Stimulated activated CD8-positive, alpha-beta memory T cell treated with anti-CD3 and anti-CD28 coated beads, Interleukin-2, amount 100 ng/mL, for 1 hour (primary cell): ENCODE measurements around the gene ERI3.

Experiments
- DNase-seq, 2 donors: peaks; one replicate each; pipeline ENCODE4 v3.0.0-alpha.2; 2020; ENCODE audit warnings: low read depth in 2 of 2

ERI3 gene

GRCh38 chr1:44348061-44348485, 7.0 kb downstream of the ERI3 start:
- DNase-seq = no peak

- no peak for DNase-seq
Measured at GRCh38 chr1:44347280-44347679, 7.8 kb downstream of the ERI3 start.

- DNase-seq = no peak
Measured at GRCh38 chr1:44346878-44347277, 8.2 kb downstream of the ERI3 start.

GRCh38 chr1:44346184-44346583, 8.9 kb downstream of the ERI3 start:
- DNase-seq = no peak

- DNase-seq = no peak
Measured at GRCh38 chr1:44345187-44345775, 9.8 kb downstream of the ERI3 start.

- DNase-seq = no peak
Measured at GRCh38 chr1:44339731-44340130, 15.3 kb downstream of the ERI3 start.

- no peak for DNase-seq
Measured at GRCh38 chr1:44338136-44338535, 16.9 kb downstream of the ERI3 start.

GRCh38 chr1:44336668-44337067, 18.4 kb downstream of the ERI3 start:
- DNase-seq = no peak

- no peak for DNase-seq
Measured at GRCh38 chr1:44334968-44335367, 20.1 kb downstream of the ERI3 start.

GRCh38 chr1:44333376-44333775, 21.7 kb downstream of the ERI3 start:
- no peak for DNase-seq

- DNase-seq = no peak
Measured at GRCh38 chr1:44332505-44332904, 22.6 kb downstream of the ERI3 start.

GRCh38 chr1:44330935-44331334, 24.1 kb downstream of the ERI3 start:
- DNase-seq = no peak

GRCh38 chr1:44328671-44329416, 26.2 kb downstream of the ERI3 start:
- no peak for DNase-seq

- DNase-seq = no peak
Measured at GRCh38 chr1:44327679-44328491, 27.2 kb downstream of the ERI3 start.

- no peak for DNase-seq
Measured at GRCh38 chr1:44326821-44327465, 28.1 kb downstream of the ERI3 start.

GRCh38 chr1:44326024-44326701, 28.9 kb downstream of the ERI3 start:
- DNase-seq = no peak

- DNase-seq = no peak
Measured at GRCh38 chr1:44323947-44324346, 31.1 kb downstream of the ERI3 start.

- DNase-seq = no peak
Measured at GRCh38 chr1:44322367-44322766, 32.7 kb downstream of the ERI3 start.

- no peak for DNase-seq
Measured at GRCh38 chr1:44321466-44321865, 33.6 kb downstream of the ERI3 start.

GRCh38 chr1:44318097-44319088, 36.7 kb downstream of the ERI3 start:
- peak in 1 of 2 donors; percentile 17 for DNase-seq
